Osteoblast (primary cell): ENCODE measurements around the gene CAND2. TPM values are rescaled to one million over a fixed set of nuclear protein-coding genes. Genes with fewer than 3 reads are reported as not detected.

Experiments
- DNase-seq: peaks from one replicate; pipeline ENCODE4 v3.0.0; 2011; ENCODE audit warnings: low spot score, mixed read lengths; ENCODE audit not compliant: insufficient read length; ENCODE audit errors: missing footprints
- H2AFZ ChIP-seq: 2 replicates; pipeline ENCODE4 v1.6.0; 2011; ENCODE audit warnings: mild to moderate bottlenecking, low read length
- H3K27ac ChIP-seq: 2 replicates; pipeline ENCODE4 v1.5.1; 2011; ENCODE audit warnings: mild to moderate bottlenecking, low read depth, low read length, moderate library complexity
- H3K27me3 ChIP-seq: 2 replicates; pipeline ENCODE4 v1.6.0; 2012; ENCODE audit warnings: mild to moderate bottlenecking, control low read depth, inconsistent platforms, low read length, moderate library complexity; ENCODE audit not compliant: insufficient read depth
- H3K36me3 ChIP-seq: 2 replicates; pipeline ENCODE4 v1.5.1; 2011; ENCODE audit warnings: mild to moderate bottlenecking, low read length, control low read depth, moderate library complexity; ENCODE audit not compliant: insufficient read depth
- H3K4me1 ChIP-seq: 2 replicates; pipeline ENCODE4 v1.5.1; 2011; ENCODE audit warnings: mild to moderate bottlenecking, low read length, control low read depth, moderate library complexity; ENCODE audit not compliant: insufficient read depth
- H3K4me2 ChIP-seq: 2 replicates; pipeline ENCODE4 v1.6.0; 2011; ENCODE audit warnings: mild to moderate bottlenecking, low read length; ENCODE audit not compliant: insufficient read depth
- H3K4me3 ChIP-seq: fragments of 200-600 bp; sonication (generic); 3 replicates; pipeline ENCODE4 v1.5.1; 2012; ENCODE audit warnings: mild to moderate bottlenecking, low read length, inconsistent platforms; ENCODE audit not compliant: insufficient read depth
- H3K79me2 ChIP-seq: 2 replicates; pipeline ENCODE4 v1.6.0; 2012; ENCODE audit warnings: mild to moderate bottlenecking, low read length, control low read depth, inconsistent platforms; ENCODE audit not compliant: insufficient read depth
- H3K9me3 ChIP-seq: 2 replicates; pipeline ENCODE4 v1.5.1; 2011; ENCODE audit warnings: low read depth, low read length, control low read depth
- H4K20me1 ChIP-seq: 2 replicates; pipeline ENCODE4 v1.6.0; 2012; ENCODE audit warnings: mild to moderate bottlenecking, low read length, control low read depth; ENCODE audit not compliant: insufficient read depth
- CTCF ChIP-seq: IDR thresholded peaks from 2 replicates; pipeline ENCODE4 v1.5.1; 2011; ENCODE audit warnings: mild to moderate bottlenecking, low read depth, low read length, moderate library complexity; ENCODE audit errors: extremely low read depth
- total RNA-seq: library from RNA; depleted of rRNA; stranded (reverse); fragments of >200 nt; gene quantifications from 2 replicates; pipeline ENCODE4 v1.2.3, GENCODE V29; 2012

Gene CAND2
- total RNA-seq, 1 donor, result 1.4 TPM

- no peaks in the 10 kb centered on the region for H3K79me2 ChIP-seq
- no peak for TF ChIP-seq CTCF
Observed at GRCh38 chr3:12754313-12754712, 42.2 kb upstream of the CAND2 start.

GRCh38 chr3:12755754-12756153, 40.7 kb upstream of the CAND2 start:
- no peaks in the 10 kb centered on the region for H3K36me3 ChIP-seq
- H3K9me3 ChIP-seq, result no peaks in the 10 kb centered on the region
- peaks cover 18% of the 10 kb centered on the region for H3K4me1 ChIP-seq
- no peak overlapping the region for H3K27ac ChIP-seq
- H4K20me1 ChIP-seq, result no peaks in the 10 kb centered on the region
- no peaks in the 10 kb centered on the region for H3K79me2 ChIP-seq
- no peaks in the 10 kb centered on the region for H3K27me3 ChIP-seq
- H2AFZ ChIP-seq, result no peak overlapping the region
- DNase-seq, result no peak
- no peak for TF ChIP-seq CTCF
- H3K4me2 ChIP-seq, result no peak overlapping the region
- no peak overlapping the region for H3K4me3 ChIP-seq

More at GRCh38 chr3:12754313-12754712, 42.2 kb upstream of the CAND2 start:
- Histone ChIP-seq H3K4me1 (peaks cover 29% of the 10 kb centered on the region), H3K27ac (no peak overlapping the region), H3K27me3 (no peaks in the 10 kb centered on the region), H3K9me3 (no peaks in the 10 kb centered on the region), H4K20me1 (no peaks in the 10 kb centered on the region), H3K4me3 (no peak overlapping the region), H3K36me3 (no peaks in the 10 kb centered on the region), H3K4me2 (no peak overlapping the region), H2AFZ (no peak overlapping the region)
- DNase-seq, result no peak

DNA sequence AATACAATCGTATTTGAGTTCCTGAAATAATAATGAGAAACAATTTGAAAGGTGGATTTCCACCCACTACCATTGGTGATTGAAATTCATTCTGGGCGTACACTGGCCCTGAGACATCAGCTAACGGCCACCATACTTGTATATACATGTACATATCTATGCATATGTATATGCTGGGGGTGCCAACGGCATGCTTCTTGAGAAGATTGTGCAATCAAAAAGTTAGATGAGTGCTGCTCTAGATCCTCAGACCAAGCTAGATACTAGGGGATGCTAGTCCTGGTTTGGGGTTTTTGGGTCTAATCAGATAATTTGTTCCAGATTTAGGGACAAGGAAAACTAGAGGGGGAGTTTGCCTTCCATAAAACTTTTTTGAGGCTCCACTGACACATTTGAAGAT, 40.3 kb upstream of the CAND2 start:
- no peaks in the 10 kb centered on the region for H3K27me3 ChIP-seq
- H3K9me3 ChIP-seq, result no peaks in the 10 kb centered on the region
- H3K4me1 ChIP-seq, result peaks cover 14% of the 10 kb centered on the region
- H3K4me3 ChIP-seq, result no peak overlapping the region
- H3K27ac ChIP-seq, result no peak overlapping the region
- no peak for TF ChIP-seq CTCF
- H3K4me2 ChIP-seq, result no peak overlapping the region
- no peak for DNase-seq
- no peaks in the 10 kb centered on the region for H4K20me1 ChIP-seq
- no peak overlapping the region for H2AFZ ChIP-seq
- no peaks in the 10 kb centered on the region for H3K79me2 ChIP-seq
- no peaks in the 10 kb centered on the region for H3K36me3 ChIP-seq

- Histone ChIP-seq H4K20me1 (no peaks in the 10 kb centered on the region), H3K27me3 (no peaks in the 10 kb centered on the region), H3K4me1 (peaks cover 14% of the 10 kb centered on the region), H3K36me3 (no peaks in the 10 kb centered on the region), H3K79me2 (no peaks in the 10 kb centered on the region), H3K4me3 (no peak overlapping the region), H2AFZ (peak overlapping the region; percentile 22), H3K9me3 (no peaks in the 10 kb centered on the region), H3K4me2 (no peak overlapping the region), H3K27ac (no peak overlapping the region)
- DNase-seq, result no peak
- no peak for TF ChIP-seq CTCF
Observed at GRCh38 chr3:12756635-12757034, 39.8 kb upstream of the CAND2 start.
